ENCODE measurements around the gene ATXN1. TPM values are rescaled to one million over a fixed set of nuclear protein-coding genes. Genes with fewer than 3 reads are reported as not detected.
"Not testable (repeated sequence)": the region's sequence is repeated elsewhere in the genome, so short reads cannot be mapped to it uniquely, and the experiment has no call there.

The ATXN1 gene
- total RNA-seq, 2 donors from 2014 or later = 56.4 to 103 TPM

DNA sequence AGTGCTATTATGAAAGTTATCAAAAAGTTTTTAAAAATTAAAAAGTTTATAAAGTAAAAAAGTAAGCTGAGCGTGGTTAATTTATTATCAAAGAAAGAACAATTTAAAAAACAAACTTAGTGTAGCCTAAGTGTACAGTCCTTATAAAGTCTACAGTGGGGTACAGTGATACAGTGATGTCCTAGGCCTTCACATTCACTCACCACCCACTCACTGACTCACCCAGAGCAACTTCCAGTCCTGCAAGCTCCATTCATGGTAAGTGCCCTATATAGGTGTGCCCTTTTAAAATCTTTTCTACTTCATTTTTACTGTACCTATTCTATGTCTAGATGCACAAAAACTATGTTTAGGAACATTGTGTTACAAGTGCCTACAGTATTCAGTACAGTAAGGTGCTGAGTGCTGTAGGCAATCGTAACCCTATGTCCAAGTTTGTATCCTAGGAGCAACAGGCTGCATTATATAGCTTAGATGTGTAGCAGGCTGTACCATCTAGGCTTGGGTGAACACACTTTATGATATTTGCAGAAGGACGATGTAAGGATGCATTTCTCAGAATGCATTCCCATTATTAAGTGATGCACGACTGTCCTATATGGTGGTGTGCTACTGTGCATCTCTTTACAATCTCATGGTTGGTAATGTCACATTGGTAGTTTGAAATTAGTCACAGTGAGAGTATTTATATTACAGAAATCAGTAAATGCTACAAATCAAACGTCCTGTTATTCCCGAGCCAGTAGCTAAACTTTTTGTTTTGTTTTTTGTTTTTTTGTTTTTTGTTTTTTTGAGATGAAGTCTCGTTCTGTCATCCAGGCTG is 364.6 kb downstream of the ATXN1 start:
- no peaks in the 10 kb centered on the region for H3K9me3 Mint-ChIP-seq
- ATAC-seq = peak in 1 of 2 donors; percentile 70
- no peak for DNase-seq (ENCODE audit: low spot score)
- H3K27me3 Mint-ChIP-seq = no peaks in the 10 kb centered on the region
- H3K27ac Mint-ChIP-seq = no peak overlapping the region
- no peak overlapping the region for H3K4me3 Mint-ChIP-seq
- peaks cover under 1 to 9% of the 10 kb centered on the region in 2 donors for H3K4me1 Mint-ChIP-seq (ENCODE audit: low read depth in 2 of 2)
- H3K36me3 Mint-ChIP-seq = no peaks in the 10 kb centered on the region

DNA sequence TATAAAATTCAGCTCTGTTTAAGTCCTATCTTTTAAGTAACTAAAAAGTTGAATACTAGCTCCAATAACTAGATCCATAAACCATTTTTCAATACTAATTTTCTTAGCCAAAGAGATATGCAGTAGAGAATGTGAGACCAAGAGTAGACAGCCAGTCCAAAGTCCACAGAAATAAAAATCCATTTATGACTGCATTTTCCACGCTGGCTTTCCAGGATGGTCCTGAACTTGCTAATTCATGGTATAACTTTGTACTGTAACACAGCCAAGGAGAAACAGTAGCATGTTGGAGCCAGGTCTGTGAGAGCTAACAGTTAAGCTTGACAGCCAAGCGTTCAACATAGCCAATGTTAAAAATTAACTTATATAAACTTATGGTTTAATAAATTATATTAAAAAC is 366.6 kb downstream of the ATXN1 start:
- DNase-seq (ENCODE audit: low spot score) (no peak), ATAC-seq (no peak)
- H3K27ac Mint-ChIP-seq = no peak overlapping the region

DNA sequence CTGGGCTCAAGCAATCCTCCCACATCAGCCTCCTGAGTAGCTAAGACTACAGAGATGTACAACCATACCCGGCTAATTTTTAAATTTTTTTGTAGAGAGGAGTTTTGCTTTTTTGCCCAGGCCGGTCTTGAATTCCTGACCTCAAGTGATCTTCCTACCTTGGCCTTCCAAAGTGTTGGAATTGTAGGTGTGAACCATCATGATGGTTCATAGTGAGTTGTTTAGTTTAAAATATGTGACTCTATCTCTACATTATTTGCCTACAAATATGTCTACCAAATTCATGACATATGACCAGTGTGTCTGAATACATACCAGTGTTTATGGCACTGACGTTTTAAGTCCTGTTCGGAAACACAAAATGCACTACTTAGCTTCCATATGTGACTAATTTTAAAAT is 367.9 kb downstream of the ATXN1 start:
- no peaks in the 10 kb centered on the region for H3K36me3 Mint-ChIP-seq
- no peak overlapping the region for H3K27ac Mint-ChIP-seq
- no peaks in the 10 kb centered on the region for H3K9me3 Mint-ChIP-seq
- ATAC-seq (no peak), DNase-seq (ENCODE audit: low spot score) (no peak)
- H3K27me3 Mint-ChIP-seq = no peaks in the 10 kb centered on the region
- no peak overlapping the region for H3K4me3 Mint-ChIP-seq
- peaks cover 0 to 7% of the 10 kb centered on the region in 2 donors for H3K4me1 Mint-ChIP-seq (ENCODE audit: low read depth in 2 of 2)

More for the DNA sequence above, 366.6 kb downstream of the ATXN1 start:
- H3K4me3 Mint-ChIP-seq = no peak overlapping the region
- no peaks in the 10 kb centered on the region for H3K9me3 Mint-ChIP-seq
- no peaks in the 10 kb centered on the region for H3K36me3 Mint-ChIP-seq
- peaks cover 0 to 7% of the 10 kb centered on the region in 2 donors for H3K4me1 Mint-ChIP-seq (ENCODE audit: low read depth in 2 of 2)
- no peaks in the 10 kb centered on the region for H3K27me3 Mint-ChIP-seq

GRCh38 chr6:16392010-16392409 is 369.2 kb downstream of the ATXN1 start:
- Mint-ChIP-seq H3K27me3 (no peaks in the 10 kb centered on the region), H3K4me1 (ENCODE audit: low read depth in 2 of 2) (no peaks in the 10 kb centered on the region)

DNA sequence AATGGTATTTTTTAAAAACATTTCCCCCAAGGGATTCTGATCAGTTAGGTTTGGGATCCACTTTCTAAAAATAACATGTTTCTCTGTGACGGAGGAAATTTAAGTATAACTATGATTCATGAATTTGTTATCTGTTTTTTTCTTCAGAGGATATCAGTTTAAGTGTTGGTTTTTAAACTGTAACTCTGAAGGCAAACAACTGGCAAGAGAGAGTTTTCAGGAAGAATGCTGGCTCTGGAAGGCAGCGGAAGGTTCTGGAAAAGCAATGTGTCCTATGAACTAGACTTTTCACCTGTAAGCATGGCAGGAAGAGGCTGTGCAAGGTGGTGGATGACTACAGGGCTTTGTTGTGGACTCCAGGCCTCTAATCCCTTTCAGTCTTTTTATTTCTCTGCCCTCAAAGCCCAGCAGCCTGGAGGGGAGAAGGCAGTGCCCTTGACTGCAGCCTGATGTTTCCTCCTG is 369.8 kb downstream of the ATXN1 start:
- Mint-ChIP-seq H3K9me3 (no peaks in the 10 kb centered on the region), H3K4me1 (ENCODE audit: low read depth in 2 of 2) (peaks cover 0 to under 1% of the 10 kb centered on the region in 2 donors), H3K27ac (no peak overlapping the region), H3K36me3 (no peaks in the 10 kb centered on the region), H3K4me3 (no peak overlapping the region), H3K27me3 (no peaks in the 10 kb centered on the region)
- DNase-seq (ENCODE audit: low spot score) = no peak
- ATAC-seq = no peak

More at GRCh38 chr6:16392010-16392409, 369.2 kb downstream of the ATXN1 start:
- ATAC-seq (no peak), DNase-seq (ENCODE audit: low spot score) (no peak)
- Mint-ChIP-seq H3K9me3 (no peaks in the 10 kb centered on the region), H3K4me3 (no peak overlapping the region), H3K27ac (no peak overlapping the region), H3K36me3 (no peaks in the 10 kb centered on the region)

DNA sequence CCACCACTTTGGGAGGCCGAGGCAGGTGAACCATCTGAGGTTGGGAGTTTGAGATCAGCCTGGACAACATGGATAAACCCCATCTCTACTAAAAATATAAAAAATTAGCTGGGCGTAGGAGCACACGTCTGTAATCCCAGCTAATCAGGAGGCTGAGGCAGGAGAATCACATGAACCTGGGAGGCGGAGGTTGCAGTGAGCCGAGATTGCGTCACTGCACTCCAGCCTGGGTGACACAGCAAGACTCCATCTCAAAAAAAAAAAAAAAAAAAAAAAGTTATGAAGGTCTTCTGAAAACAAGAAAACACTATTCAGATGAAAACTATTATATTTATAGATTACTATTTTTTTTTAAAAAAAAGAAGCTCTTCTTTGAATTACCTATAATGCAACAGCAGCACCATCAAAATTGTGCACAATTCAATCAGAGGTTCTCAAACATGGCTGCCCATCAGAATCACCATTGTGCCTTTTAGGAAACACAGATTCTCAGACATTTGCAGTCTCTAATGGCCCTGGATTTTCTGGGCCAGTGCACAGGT is 370.3 kb downstream of the ATXN1 start:
- not testable (repeated sequence) for H3K4me1 Mint-ChIP-seq (ENCODE audit: low read depth in 2 of 2); DNase-seq (ENCODE audit: low spot score); H3K9me3 Mint-ChIP-seq; H3K27me3 Mint-ChIP-seq; H3K4me3 Mint-ChIP-seq; H3K27ac Mint-ChIP-seq; H3K36me3 Mint-ChIP-seq; ATAC-seq

- H3K27ac Mint-ChIP-seq = no peak overlapping the region
- H3K9me3 Mint-ChIP-seq = no peaks in the 10 kb centered on the region
- no peak overlapping the region for H3K4me3 Mint-ChIP-seq
- peaks cover 0 to 6% of the 10 kb centered on the region in 2 donors for H3K4me1 Mint-ChIP-seq (ENCODE audit: low read depth in 2 of 2)
- no peaks in the 10 kb centered on the region for H3K27me3 Mint-ChIP-seq
- ATAC-seq (no peak), DNase-seq (ENCODE audit: low spot score) (no peak)
- H3K36me3 Mint-ChIP-seq = no peaks in the 10 kb centered on the region
Observed at GRCh38 chr6:16389642-16390041, 371.6 kb downstream of the ATXN1 start.

- no peak overlapping the region for H3K4me3 Mint-ChIP-seq
- H3K9me3 Mint-ChIP-seq = no peaks in the 10 kb centered on the region
- H3K4me1 Mint-ChIP-seq (ENCODE audit: low read depth in 2 of 2) = peaks cover 0 to 6% of the 10 kb centered on the region in 2 donors
- ATAC-seq = no peak
- DNase-seq (ENCODE audit: low spot score) = no peak
- H3K36me3 Mint-ChIP-seq = no peaks in the 10 kb centered on the region
- no peaks in the 10 kb centered on the region for H3K27me3 Mint-ChIP-seq
- no peak overlapping the region for H3K27ac Mint-ChIP-seq
Observed at GRCh38 chr6:16388488-16388887, 372.8 kb downstream of the ATXN1 start.

GRCh38 chr6:16386057-16386456 is 375.2 kb downstream of the ATXN1 start:
- Mint-ChIP-seq H3K27ac (no peak overlapping the region), H3K36me3 (no peaks in the 10 kb centered on the region), H3K27me3 (no peaks in the 10 kb centered on the region)

DNA sequence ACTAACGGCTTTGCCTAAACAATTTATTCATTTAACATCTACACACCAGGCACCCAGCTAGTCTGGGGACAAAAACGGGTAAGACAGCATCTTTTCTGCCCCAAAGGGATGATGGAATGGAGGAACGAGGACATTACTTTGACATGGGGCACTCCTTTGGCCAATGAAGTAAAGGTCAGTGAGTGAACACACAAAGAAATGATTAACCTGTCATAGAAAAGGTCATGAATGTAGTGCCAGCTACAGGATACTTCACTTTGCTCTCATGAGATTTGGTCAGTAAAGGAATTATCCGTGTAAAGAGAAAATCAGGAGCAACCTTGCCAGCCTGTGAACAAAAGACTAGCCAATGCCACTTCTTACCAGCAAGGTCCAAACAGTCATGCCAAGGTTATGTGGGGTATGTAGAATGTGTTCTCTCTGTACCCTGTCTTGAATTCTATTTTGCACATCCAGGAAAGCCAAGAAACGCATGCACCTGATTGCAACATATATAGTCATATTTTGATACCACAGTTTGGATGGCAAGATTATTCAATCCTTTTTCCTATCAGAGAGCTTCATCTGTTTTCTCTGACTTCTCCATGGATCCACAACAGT is 377.6 kb downstream of the ATXN1 start:
- Mint-ChIP-seq H3K4me1 (ENCODE audit: low read depth in 2 of 2) (peaks cover 0 to 6% of the 10 kb centered on the region in 2 donors), H3K4me3 (no peak overlapping the region), H3K36me3 (no peaks in the 10 kb centered on the region), H3K9me3 (no peaks in the 10 kb centered on the region), H3K27me3 (no peaks in the 10 kb centered on the region), H3K27ac (no peak overlapping the region)
- ATAC-seq (no peak), DNase-seq (ENCODE audit: low spot score) (no peak)

More at GRCh38 chr6:16386057-16386456, 375.2 kb downstream of the ATXN1 start:
- no peak overlapping the region for H3K4me3 Mint-ChIP-seq
- DNase-seq (ENCODE audit: low spot score) (no peak), ATAC-seq (no peak)
- peaks cover 0 to 6% of the 10 kb centered on the region in 2 donors for H3K4me1 Mint-ChIP-seq (ENCODE audit: low read depth in 2 of 2)
- no peaks in the 10 kb centered on the region for H3K9me3 Mint-ChIP-seq

- not testable (repeated sequence) for ATAC-seq; H3K27me3 Mint-ChIP-seq; H3K36me3 Mint-ChIP-seq; H3K4me3 Mint-ChIP-seq; DNase-seq (ENCODE audit: low spot score); H3K9me3 Mint-ChIP-seq
- H3K27ac Mint-ChIP-seq = peak overlapping the region in 1 of 2 donors; percentile 53
- peaks cover 0 to 12% of the 10 kb centered on the region in 2 donors for H3K4me1 Mint-ChIP-seq (ENCODE audit: low read depth in 2 of 2)
Observed at GRCh38 chr6:16381968-16382367, 379.3 kb downstream of the ATXN1 start.

GRCh38 chr6:16380220-16380809 is 380.9 kb downstream of the ATXN1 start:
- Mint-ChIP-seq H3K36me3 (no peaks in the 10 kb centered on the region), H3K9me3 (no peaks in the 10 kb centered on the region), H3K4me1 (ENCODE audit: low read depth in 2 of 2) (peaks cover 0 to 8% of the 10 kb centered on the region in 2 donors), H3K27me3 (no peaks in the 10 kb centered on the region), H3K27ac (no peak overlapping the region), H3K4me3 (no peak overlapping the region)
- ATAC-seq = no peak
- no peak for DNase-seq (ENCODE audit: low spot score)

DNA sequence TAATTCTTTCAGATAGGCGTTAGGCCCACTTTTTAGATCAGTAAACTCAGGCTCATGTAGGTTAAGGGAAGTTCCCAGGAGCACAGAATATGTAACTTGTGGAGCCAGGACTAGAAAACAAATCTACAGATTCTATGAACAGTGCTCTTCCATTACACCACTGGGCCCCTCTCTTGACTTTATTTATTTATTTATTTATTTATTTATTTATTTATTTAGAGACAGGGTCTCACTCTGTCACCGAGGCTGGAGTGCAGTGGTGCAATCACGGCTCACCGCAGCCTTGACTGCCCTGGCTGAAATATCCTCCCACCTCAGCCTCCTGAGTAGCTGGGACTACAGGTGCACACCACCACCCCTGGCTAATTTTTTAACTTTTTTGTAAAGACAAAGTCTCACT is 382.9 kb downstream of the ATXN1 start:
- ATAC-seq; H3K4me1 Mint-ChIP-seq (ENCODE audit: low read depth in 2 of 2); H3K27me3 Mint-ChIP-seq; H3K4me3 Mint-ChIP-seq; H3K27ac Mint-ChIP-seq; DNase-seq (ENCODE audit: low spot score); H3K36me3 Mint-ChIP-seq; H3K9me3 Mint-ChIP-seq: not testable (repeated sequence)

- no peak for ATAC-seq
- peaks cover 0 to 8% of the 10 kb centered on the region in 2 donors for H3K4me1 Mint-ChIP-seq (ENCODE audit: low read depth in 2 of 2)
- H3K27ac Mint-ChIP-seq = no peak overlapping the region
- H3K36me3 Mint-ChIP-seq = no peaks in the 10 kb centered on the region
- no peaks in the 10 kb centered on the region for H3K27me3 Mint-ChIP-seq
- H3K9me3 Mint-ChIP-seq = no peaks in the 10 kb centered on the region
- H3K4me3 Mint-ChIP-seq = no peak overlapping the region
- no peak for DNase-seq (ENCODE audit: low spot score)
Observed at GRCh38 chr6:16377470-16377869, 383.8 kb downstream of the ATXN1 start.

All from natural killer cell treated with Interleukin-12 subunit alpha and Interleukin-12 subunit beta and Interleukin-15 and Interleukin-18, amount 100 ng/mL, for 72 hours (primary cell).